ENCODE results near the gene DGLUCY.
"Not testable (repeated sequence)": the region's sequence is repeated elsewhere in the genome, so short reads cannot be mapped to it uniquely, and the experiment has no call there.

DGLUCY gene

GRCh38 chr14:91232603-91233002 is 118.7 kb downstream of the DGLUCY start:
- no peak for DNase-seq

- DNase-seq = no peak
These were observed 120.3 kb downstream of the DGLUCY start for GRCh38 chr14:91233936-91234790.

- no peak for DNase-seq
These were observed 120.9 kb downstream of the DGLUCY start for GRCh38 chr14:91234791-91235114.

- no peak for DNase-seq
These were observed 122.0 kb downstream of the DGLUCY start for GRCh38 chr14:91235841-91236240.

- no peak for DNase-seq
These were observed 123.3 kb downstream of the DGLUCY start for GRCh38 chr14:91237219-91237618.

- DNase-seq = no peak
These were observed 124.2 kb downstream of the DGLUCY start for GRCh38 chr14:91238085-91238484.

GRCh38 chr14:91238661-91239060 is 124.8 kb downstream of the DGLUCY start:
- DNase-seq = no peak

- DNase-seq = peak in 1 of 56 donors; percentile 14
These were observed 128.0 kb downstream of the DGLUCY start for GRCh38 chr14:91241863-91242262.

GRCh38 chr14:91242635-91243034 is 128.8 kb downstream of the DGLUCY start:
- DNase-seq = no peak

GRCh38 chr14:91243074-91243471 is 129.2 kb downstream of the DGLUCY start:
- no peak for DNase-seq

GRCh38 chr14:91244501-91244901 is 130.6 kb downstream of the DGLUCY start, which contains the start of gene GPR68:
TSS of gene GPR68 (minus strand) at chr14:91244704. CDS start at chr14:91235050, 9,654 bp downstream.
- DNase-seq = peak in 21 of 56 donors; percentile 8 to 55 (median 29)

GRCh38 chr14:91245029-91245428 is 131.2 kb downstream of the DGLUCY start:
- no peak for DNase-seq

GRCh38 chr14:91245616-91246015 is 131.7 kb downstream of the DGLUCY start:
- DNase-seq = not testable (repeated sequence)

GRCh38 chr14:91246051-91246852 is 132.4 kb downstream of the DGLUCY start:
- DNase-seq = no peak

- DNase-seq = no peak
These were observed 136.2 kb downstream of the DGLUCY start for GRCh38 chr14:91249841-91250616.

- DNase-seq = no peak
These were observed 137.0 kb downstream of the DGLUCY start for GRCh38 chr14:91250912-91251311.

GRCh38 chr14:91252871-91253794 is 139.3 kb downstream of the DGLUCY start:
- peak in 6 of 56 donors; percentile 16 to 73 (median 30) for DNase-seq

- DNase-seq = no peak
These were observed 140.0 kb downstream of the DGLUCY start for GRCh38 chr14:91253795-91254323.

GRCh38 chr14:91254461-91254860 is 140.6 kb downstream of the DGLUCY start:
- DNase-seq = no peak

- DNase-seq = no peak
These were observed 141.3 kb downstream of the DGLUCY start for GRCh38 chr14:91255026-91255695.
